ENCODE results near the gene RNU7-1. TPM values are rescaled to one million over a fixed set of nuclear protein-coding genes. Genes with fewer than 3 reads are reported as not detected.
A peak's percentile ranks its signal among the peaks of the same experiment; 100 is the strongest.

The RNU7-1 gene
- total and polyA plus RNA-seq, 10 of the 15 experiments (the other 5 are each of a cell fraction or from before 2014, with no cell fraction given), result not detected

- TF ChIP-seq, protein P1, sequence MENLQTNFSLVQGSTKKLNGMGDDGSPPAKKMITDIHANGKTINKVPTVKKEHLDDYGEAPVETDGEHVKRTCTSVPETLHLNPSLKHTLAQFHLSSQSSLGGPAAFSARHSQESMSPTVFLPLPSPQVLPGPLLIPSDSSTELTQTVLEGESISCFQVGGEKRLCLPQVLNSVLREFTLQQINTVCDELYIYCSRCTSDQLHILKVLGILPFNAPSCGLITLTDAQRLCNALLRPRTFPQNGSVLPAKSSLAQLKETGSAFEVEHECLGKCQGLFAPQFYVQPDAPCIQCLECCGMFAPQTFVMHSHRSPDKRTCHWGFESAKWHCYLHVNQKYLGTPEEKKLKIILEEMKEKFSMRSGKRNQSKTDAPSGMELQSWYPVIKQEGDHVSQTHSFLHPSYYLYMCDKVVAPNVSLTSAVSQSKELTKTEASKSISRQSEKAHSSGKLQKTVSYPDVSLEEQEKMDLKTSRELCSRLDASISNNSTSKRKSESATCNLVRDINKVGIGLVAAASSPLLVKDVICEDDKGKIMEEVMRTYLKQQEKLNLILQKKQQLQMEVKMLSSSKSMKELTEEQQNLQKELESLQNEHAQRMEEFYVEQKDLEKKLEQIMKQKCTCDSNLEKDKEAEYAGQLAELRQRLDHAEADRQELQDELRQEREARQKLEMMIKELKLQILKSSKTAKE (IDR thresholded peaks at IDR 0.05; ENCODE audit: low read depth, poor library complexity, severe bottlenecking), result peak; percentile 56
- TF ChIP-seq MLLT1 (IDR thresholded peaks at IDR 0.05) (peak; percentile 87), ZNF592 (IDR thresholded peaks at IDR 0.05) (no peak), HDGF (IDR thresholded peaks at IDR 0.05) (peak; percentile 57; the same call in 1 of the 2 replicates), NR2F1 (conservative IDR thresholded peaks at IDR 0.05) (peak; percentile 64; the same call in 1 of the 2 replicates), MEF2A (IDR thresholded peaks at IDR 0.05; ENCODE audit: insufficient read depth, low read depth, low read length) (peak; percentile 70)
Observed at GRCh38 chr12:6948873-6949594, 5.4 kb downstream of the RNU7-1 start (continued).

Data from GM12878 (cell line).